ENCODE data around the gene CRTC1.

DNA sequence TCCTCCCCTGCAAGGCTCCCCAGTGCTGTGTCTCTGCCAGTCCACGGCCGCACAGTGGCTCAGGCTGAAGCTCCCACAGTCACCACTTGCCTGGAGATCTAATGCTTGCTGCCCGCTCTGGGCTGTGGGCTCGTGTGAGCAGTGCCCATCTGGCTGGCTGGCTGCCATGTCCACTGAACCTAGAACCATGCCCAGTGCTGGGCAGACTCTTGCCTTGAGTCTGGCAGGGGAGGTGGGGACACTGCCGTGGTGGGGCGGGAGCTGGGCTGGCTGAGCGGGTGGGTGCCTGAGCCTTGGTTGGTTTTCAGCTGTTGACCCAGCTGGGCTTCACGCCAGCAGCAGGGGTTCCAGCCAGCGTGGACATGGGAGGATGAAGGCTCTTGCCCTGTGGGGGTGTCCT lies 52.3 kb downstream of the CRTC1 start:
- TF ChIP-seq, protein P1, sequence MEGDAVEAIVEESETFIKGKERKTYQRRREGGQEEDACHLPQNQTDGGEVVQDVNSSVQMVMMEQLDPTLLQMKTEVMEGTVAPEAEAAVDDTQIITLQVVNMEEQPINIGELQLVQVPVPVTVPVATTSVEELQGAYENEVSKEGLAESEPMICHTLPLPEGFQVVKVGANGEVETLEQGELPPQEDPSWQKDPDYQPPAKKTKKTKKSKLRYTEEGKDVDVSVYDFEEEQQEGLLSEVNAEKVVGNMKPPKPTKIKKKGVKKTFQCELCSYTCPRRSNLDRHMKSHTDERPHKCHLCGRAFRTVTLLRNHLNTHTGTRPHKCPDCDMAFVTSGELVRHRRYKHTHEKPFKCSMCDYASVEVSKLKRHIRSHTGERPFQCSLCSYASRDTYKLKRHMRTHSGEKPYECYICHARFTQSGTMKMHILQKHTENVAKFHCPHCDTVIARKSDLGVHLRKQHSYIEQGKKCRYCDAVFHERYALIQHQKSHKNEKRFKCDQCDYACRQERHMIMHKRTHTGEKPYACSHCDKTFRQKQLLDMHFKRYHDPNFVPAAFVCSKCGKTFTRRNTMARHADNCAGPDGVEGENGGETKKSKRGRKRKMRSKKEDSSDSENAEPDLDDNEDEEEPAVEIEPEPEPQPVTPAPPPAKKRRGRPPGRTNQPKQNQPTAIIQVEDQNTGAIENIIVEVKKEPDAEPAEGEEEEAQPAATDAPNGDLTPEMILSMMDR (IDR thresholded peaks at IDR 0.05), result no peak
- no peak for TF ChIP-seq POLR2A (IDR thresholded peaks at IDR 0.05)
- TF ChIP-seq EP300 (IDR thresholded peaks at IDR 0.05), result no peak
- no peak for TF ChIP-seq POLR2AphosphoS5 (IDR thresholded peaks at IDR 0.05)

All from gastroesophageal sphincter (tissue), 3 donors.